Right lobe of liver (tissue), 4 donors: Measurements from ENCODE around the gene HPSE2.

Experiments used
- CTCF ChIP-seq, 4 donors: fragments of 200-600 bp in 3 of 4; fragments of 450-650 bp in 1 of 4; IDR thresholded peaks; one replicate each; pipeline versions ENCODE4 v1.5.1 to v1.8.0; 2016 to 2022; ENCODE audit warnings: antibody characterized with exemption in 4 of 4, mild to moderate bottlenecking in 2 of 4
- POLR2A ChIP-seq: fragments of 450-650 bp; IDR thresholded peaks from one replicate; pipeline ENCODE4 v1.6.1; 2017; ENCODE audit warnings: antibody characterized with exemption, mild to moderate bottlenecking
- donor health status: DM: no; HTN: no; CAD: no.
- donor health status: DM: no; HTN: no; CAD: no.
- donor health status: DM: no; HTN: yes; CAD: no.

GRCh38 chr10:98929709-98930108 lies 305.9 kb downstream of the HPSE2 start:
- TF ChIP-seq CTCF (IDR thresholded peaks at IDR 0.05) (no peak), POLR2A (no peak)
